K562 (cell line): ENCODE results near the gene MGST3. TPM values are rescaled to one million over a fixed set of nuclear protein-coding genes. Genes with fewer than 3 reads are reported as not detected.

ENCODE experiments used
- AFF4 ChIP-seq: sonication (generic); formaldehyde crosslinking; IDR thresholded peaks from 2 replicates; pipeline ENCODE4 v1.8.0; 2023; ENCODE audit warnings: mild to moderate bottlenecking, missing genetic modification reagents
- ARID2 ChIP-seq: fragments of 450-650 bp; IDR thresholded peaks from 2 replicates; pipeline ENCODE4 v1.6.1; 2017; ENCODE audit warnings: antibody characterized with exemption, mild to moderate bottlenecking
- CEBPG ChIP-seq, 3 experiments: fragments of 200-800 bp in 1 of 3; sonication (Bioruptor generic) in 1 of 3; sonication (generic) in 1 of 3; formaldehyde crosslinking in 1 of 3; IDR thresholded peaks in 2 of 3; conservative IDR thresholded peaks in 1 of 3; 2 replicates each; pipeline versions ENCODE4 v1.6.1 to v1.8.0; 2016 to 2022; ENCODE audit warnings: missing compliant biosample characterization in 2 of 3, missing genetic modification characterization in 2 of 3, mild to moderate bottlenecking in 1 of 3, missing genetic modification reagents in 1 of 3
- CTBP1 ChIP-seq: fragments of 450-650 bp; IDR thresholded peaks from 2 replicates; pipeline ENCODE4 v1.6.1; 2016; ENCODE audit warnings: borderline replicate concordance
- ETV5 ChIP-seq: sonication (generic); formaldehyde crosslinking; IDR thresholded peaks from 2 replicates; pipeline ENCODE4 v1.4.0; 2020; ENCODE audit warnings: low read depth, mild to moderate bottlenecking, missing genetic modification reagents
- HDAC8 ChIP-seq: fragments of 450-650 bp; IDR thresholded peaks from 2 replicates; pipeline ENCODE4 v1.6.1; 2016; ENCODE audit warnings: mild to moderate bottlenecking, missing genetic modification characterization, moderate library complexity, missing compliant biosample characterization
- HDGF ChIP-seq: fragments of 450-650 bp; IDR thresholded peaks from 2 replicates; pipeline ENCODE4 v1.6.1; 2016
- HNRNPLL ChIP-seq: fragments of 200-400 bp; formaldehyde crosslinking; IDR thresholded peaks from 2 replicates; pipeline ENCODE4 v1.6.1; 2017; ENCODE audit warnings: low read length, low read depth, mild to moderate bottlenecking; ENCODE audit not compliant: poor library complexity, severe bottlenecking
- MNT ChIP-seq, 2 experiments: fragments of 450-650 bp; conservative IDR thresholded peaks; 2 replicates each; pipeline ENCODE4 v1.6.1; 2017; ENCODE audit warnings: mild to moderate bottlenecking in 2 of 2, moderate library complexity in 2 of 2
- NFYB ChIP-seq: IDR thresholded peaks from 2 replicates; pipeline ENCODE4 v1.6.1; 2011; ENCODE audit warnings: mild to moderate bottlenecking, moderate library complexity; ENCODE audit not compliant: insufficient read length; ENCODE audit errors: extremely low read depth
- PRDM10 ChIP-seq: fragments of 450-650 bp; IDR thresholded peaks from 2 replicates; pipeline ENCODE4 v1.6.1; 2018; ENCODE audit not compliant: partially characterized antibody
- STAT5B ChIP-seq: fragments of 250-450 bp; sonication (Bioruptor Pico); IDR thresholded peaks from 2 replicates; pipeline ENCODE4 v1.8.0; 2021; ENCODE audit warnings: mild to moderate bottlenecking, inconsistent platforms
- VEZF1 ChIP-seq: fragments of 200-800 bp; sonication (Bioruptor generic); IDR thresholded peaks from 2 replicates; pipeline ENCODE4 v1.6.1; 2017; ENCODE audit warnings: missing genetic modification characterization, missing compliant biosample characterization
- ZNF224 ChIP-seq: sonication (generic); formaldehyde crosslinking; IDR thresholded peaks from 2 replicates; pipeline ENCODE4 v1.8.0; 2022; ENCODE audit warnings: mild to moderate bottlenecking, missing genetic modification reagents
- ZNF668 ChIP-seq: fragments of 250-450 bp; sonication (Bioruptor Pico); IDR thresholded peaks from 2 replicates; pipeline ENCODE4 v1.8.0; 2022; ENCODE audit warnings: mild to moderate bottlenecking, inconsistent platforms
- polyA plus RNA-seq, 8 experiments: library from polyadenylated mRNA; depleted of rRNA in 4 of 8; stranded (reverse) in 5 of 8; unstranded in 3 of 8; fragments of >200 nt; fragmentation: Nextera tagmentation in 2 of 8; fragmentation: Illumina TruSeq in 1 of 8; extraction: Ambion mirVana in 2 of 8; extraction: Trizol in 1 of 8; gene quantifications; 2 replicates each; pipeline versions ENCODE4 v1.2.1 to v1.2.3, GENCODE V29; 2011 to 2014; ENCODE audit warnings: inconsistent platforms in 1 of 8, missing spikeins in 1 of 8
- total RNA-seq, 7 experiments: library from RNA; depleted of rRNA in 6 of 7; stranded (reverse); fragments of >200 nt in 6 of 7; fragmentation: Illumina TruSeq in 2 of 7; extraction: Trizol in 2 of 7; gene quantifications; 2 replicates each; pipeline versions ENCODE4 v1.2.1 to v1.2.3, GENCODE V29; 2011 to 2021; ENCODE audit warnings: low replicate concordance in 1 of 7

MGST3 gene
- total and polyA plus RNA-seq, 9 of the 15 experiments (the other 6 are each of a cell fraction or from before 2014, with no cell fraction given), result 70.7 to 287 (median 105) TPM

- peak; percentile 98 for TF ChIP-seq PRDM10
- no peak for TF ChIP-seq ZNF224 (CRISPR knock-in tag)
- no peak for TF ChIP-seq CEBPG (CRISPR knock-in tag; IDR thresholded peaks at IDR 0.05)
- no peak for TF ChIP-seq CEBPG (tag; conservative IDR thresholded peaks at IDR 0.05 in 1 of 2, IDR thresholded peaks at IDR 0.05 in 1 of 2)
- TF ChIP-seq AFF4 (CRISPR knock-in tag), result no peak
- TF ChIP-seq MNT (conservative IDR thresholded peaks at IDR 0.05), result peak; percentile 54 to 82; a peak in 3 of 4 replicates
- no peak for TF ChIP-seq HDAC8 (tag)
- TF ChIP-seq CTBP1, result peak; percentile 41; the same call in 1 of the 2 replicates
- TF ChIP-seq STAT5B, result no peak
- TF ChIP-seq ARID2, result no peak
- TF ChIP-seq HDGF, result no peak
- peak; percentile 62 for TF ChIP-seq NFYB
- TF ChIP-seq VEZF1 (CRISPR knock-in tag), result peak; percentile 61; the same call in 1 of the 2 replicates
- TF ChIP-seq ETV5 (CRISPR knock-in tag), result no peak
- TF ChIP-seq ZNF668 (CRISPR knock-in tag), result 0 out of 2 replicates have a peak, but pooled peaks have one; percentile 51
- TF ChIP-seq HNRNPLL, result no peak
Observed at GRCh38 chr1:165597883-165598675, 33.0 kb upstream of the MGST3 start (continued).
